ENCODE data around the gene MSI2.

DNA sequence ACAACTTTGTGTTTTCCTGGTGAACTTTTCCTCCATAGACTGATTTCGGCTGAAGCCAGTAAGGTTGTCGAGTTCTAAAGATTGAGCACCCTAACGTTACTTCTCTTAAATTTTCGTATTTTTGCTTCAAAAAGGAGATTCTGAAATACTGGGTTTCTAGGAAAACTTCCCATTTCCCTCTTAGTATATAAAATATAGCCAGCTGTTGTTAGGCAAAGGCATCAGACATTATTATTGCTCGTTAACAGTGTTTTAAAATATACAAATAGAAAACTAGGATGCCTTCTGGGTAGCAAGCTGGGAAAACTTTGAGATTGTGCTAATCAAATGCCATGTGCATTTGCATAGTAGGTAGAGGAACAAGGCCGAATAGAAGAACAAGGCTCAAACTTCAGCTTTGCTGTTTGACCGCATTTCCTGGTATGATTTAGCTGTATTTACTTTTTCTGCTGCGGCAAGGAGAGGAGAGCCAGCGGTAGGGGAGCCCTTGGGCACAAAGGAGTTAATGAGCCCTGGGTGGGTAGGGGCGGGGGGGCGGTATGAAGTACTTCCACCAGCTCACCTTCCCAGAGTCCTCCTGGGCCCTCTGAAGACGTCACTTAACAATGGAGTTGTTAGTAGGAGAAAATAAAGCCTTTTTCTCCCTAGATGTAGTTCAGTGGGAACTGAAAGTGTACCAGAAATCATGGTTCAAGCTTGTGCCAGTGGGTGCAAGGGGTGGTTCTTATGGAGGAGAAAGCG is 151.9 kb downstream of the MSI2 start:
- TF ChIP-seq, protein P1, sequence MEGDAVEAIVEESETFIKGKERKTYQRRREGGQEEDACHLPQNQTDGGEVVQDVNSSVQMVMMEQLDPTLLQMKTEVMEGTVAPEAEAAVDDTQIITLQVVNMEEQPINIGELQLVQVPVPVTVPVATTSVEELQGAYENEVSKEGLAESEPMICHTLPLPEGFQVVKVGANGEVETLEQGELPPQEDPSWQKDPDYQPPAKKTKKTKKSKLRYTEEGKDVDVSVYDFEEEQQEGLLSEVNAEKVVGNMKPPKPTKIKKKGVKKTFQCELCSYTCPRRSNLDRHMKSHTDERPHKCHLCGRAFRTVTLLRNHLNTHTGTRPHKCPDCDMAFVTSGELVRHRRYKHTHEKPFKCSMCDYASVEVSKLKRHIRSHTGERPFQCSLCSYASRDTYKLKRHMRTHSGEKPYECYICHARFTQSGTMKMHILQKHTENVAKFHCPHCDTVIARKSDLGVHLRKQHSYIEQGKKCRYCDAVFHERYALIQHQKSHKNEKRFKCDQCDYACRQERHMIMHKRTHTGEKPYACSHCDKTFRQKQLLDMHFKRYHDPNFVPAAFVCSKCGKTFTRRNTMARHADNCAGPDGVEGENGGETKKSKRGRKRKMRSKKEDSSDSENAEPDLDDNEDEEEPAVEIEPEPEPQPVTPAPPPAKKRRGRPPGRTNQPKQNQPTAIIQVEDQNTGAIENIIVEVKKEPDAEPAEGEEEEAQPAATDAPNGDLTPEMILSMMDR (IDR thresholded peaks at IDR 0.05), result no peak
- no peak for TF ChIP-seq POLR2A (IDR thresholded peaks at IDR 0.05)
